GM20000 (cell line): Measurements from ENCODE around the gene DRAP1.

Experiments
- DNase-seq: peaks from one replicate; pipeline ENCODE4 v3.0.0; 2012; ENCODE audit warnings: low spot score
- CTCF ChIP-seq: IDR thresholded peaks from 2 replicates; pipeline ENCODE4 v1.5.1; 2012; ENCODE audit warnings: mild to moderate bottlenecking, control low read depth; ENCODE audit errors: extremely low read depth, missing control alignments

The DRAP1 gene

DNA sequence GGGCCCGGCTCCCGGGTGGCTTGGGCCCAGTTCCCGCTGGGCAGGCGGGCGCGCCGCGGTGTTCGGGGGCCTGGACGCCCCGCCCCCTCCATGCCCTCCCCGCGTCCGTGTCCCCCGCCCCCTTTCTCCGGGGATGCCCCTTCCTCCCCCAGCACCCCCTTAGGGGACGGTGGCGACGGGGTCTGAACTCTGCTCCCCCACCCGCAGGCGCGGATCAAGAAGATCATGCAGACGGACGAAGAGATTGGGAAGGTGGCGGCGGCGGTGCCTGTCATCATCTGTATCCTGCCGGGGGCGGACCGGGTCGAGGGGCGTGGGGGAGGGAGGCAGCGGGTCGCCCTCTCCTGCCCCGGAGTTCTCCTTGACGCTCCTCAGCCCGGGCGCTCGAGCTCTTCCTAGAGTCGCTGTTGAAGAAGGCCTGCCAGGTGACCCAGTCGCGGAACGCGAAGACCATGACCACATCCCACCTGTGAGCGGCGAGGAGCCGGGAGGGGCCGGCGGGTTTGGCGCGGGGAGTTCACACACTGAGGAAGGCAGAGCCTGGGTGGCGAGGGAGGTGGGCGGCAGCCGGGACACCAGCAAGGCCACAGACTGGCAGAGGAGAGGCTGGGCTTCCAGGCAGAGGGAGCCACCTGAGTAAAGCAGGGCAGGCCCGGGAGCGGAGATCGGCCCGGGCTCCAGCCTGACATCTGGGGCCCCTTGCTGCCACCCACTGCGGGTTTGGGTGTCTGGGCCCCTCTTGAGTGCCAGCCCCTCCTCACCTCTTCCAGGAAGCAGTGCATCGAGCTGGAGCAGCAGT lies 546 bp downstream of the DRAP1 start:
- no peak for DNase-seq
- no peak for TF ChIP-seq CTCF

- no peak for TF ChIP-seq CTCF
- no peak for DNase-seq
Observed at GRCh38 chr11:65920372-65920802, 1.2 kb downstream of the DRAP1 start.

DNA sequence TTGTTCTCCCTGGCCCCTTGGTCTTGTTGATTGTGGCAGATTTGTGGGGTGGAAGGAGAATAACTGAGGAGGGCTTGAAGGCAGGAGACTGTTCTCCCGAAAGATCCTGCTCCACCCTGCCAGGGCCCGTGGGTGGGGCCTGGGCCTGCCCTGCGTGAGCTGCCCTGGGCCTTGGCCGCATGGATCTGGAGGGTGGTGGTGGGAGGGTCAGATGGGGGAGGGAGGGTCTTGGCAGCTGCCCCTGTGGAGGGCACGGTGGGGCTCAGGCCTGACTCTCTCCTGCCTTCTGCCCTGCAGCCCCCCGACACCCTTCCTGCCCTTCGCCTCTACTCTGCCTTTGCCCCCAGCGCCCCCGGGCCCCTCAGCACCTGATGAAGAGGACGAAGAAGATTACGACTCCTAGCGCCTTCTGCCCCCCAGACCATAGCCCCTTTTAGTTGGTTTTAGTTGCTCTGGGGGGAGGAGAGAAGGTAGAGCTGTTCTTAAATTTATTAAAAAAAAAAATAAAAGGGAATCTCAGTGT lies 1.9 kb downstream of the DRAP1 start:
- TF ChIP-seq CTCF, result no peak
- DNase-seq, result no peak

DNA sequence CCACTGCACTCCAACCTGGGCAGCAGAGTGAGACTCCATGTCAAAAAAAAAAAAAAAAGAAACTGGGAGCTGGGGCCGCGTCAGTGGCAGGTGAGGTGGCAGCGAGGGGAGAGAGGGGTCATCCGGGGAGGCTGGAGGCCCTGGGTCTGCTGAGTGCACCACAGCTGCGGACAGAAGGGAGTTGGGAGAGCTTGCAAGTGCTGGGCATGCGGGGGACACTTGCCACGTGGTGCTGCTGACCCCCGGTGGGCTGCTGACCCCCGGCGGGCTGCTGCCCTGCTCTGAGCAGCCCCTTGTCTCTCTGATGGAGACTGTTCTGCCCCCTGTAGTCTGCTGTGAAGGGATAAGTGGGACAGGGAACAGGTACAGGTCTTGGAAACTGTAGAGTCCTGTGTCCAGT lies 2.6 kb downstream of the DRAP1 start:
- DNase-seq, result no peak
- TF ChIP-seq CTCF, result no peak

GRCh38 chr11:65922565-65922964 lies 3.3 kb downstream of the DRAP1 start:
- no peak for DNase-seq
- no peak for TF ChIP-seq CTCF

DNA sequence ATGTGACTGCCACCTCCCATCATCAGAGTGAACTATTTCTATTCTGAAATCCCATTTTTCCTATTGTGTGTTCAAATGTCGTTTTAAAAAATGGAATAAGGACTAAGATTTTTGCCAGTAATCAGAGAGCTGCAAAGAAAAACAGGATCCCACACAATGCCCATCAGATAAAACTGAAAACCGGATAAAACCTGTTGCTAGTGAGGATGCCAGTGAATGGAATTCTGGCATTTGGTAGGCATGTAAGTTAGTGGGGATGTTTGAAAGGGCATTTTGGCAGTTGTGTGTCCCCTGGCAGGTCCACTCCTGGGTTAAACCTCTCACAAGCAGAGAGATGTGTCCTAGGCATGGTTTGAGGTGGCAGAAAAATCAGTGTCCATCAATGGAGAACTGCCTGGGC lies 6.2 kb downstream of the DRAP1 start:
- DNase-seq, result no peak
- no peak for TF ChIP-seq CTCF

DNA sequence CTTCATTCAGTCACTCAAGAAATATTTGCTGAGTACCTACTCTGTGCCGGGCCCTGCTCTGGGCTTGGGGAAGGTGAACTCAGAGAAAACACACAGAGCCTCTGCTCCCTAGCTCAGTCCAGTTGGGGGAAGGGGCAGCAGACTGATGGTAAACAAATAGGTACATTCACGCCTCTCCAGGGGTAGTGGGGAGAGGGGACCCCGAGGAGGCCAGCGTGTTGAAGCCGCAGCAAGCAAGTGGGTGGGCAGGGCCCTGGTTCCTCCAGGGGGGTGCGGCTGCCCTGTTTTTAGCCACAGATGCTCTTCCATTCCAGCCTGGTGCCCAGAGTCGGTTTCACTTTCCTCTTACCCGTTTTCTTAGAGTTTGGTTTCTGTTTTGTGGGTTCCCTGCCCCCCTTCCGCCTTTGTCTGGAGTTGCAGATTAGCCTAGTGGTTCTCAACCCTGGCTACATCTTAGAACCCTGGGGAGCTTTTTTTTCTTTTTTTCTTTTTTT lies 8.7 kb downstream of the DRAP1 start:
- TF ChIP-seq CTCF, result no peak
- DNase-seq, result peak; percentile 84
